Keratinocyte (primary cell): ENCODE measurements around the gene SLIT3.

Source experiments
- EZH2 ChIP-seq: IDR thresholded peaks from one replicate; pipeline ENCODE4 v1.6.1; 2012; ENCODE audit warnings: inconsistent platforms, mild to moderate bottlenecking, low read length, moderate library complexity
- TF ChIP-seq, protein P1 (sequence below), 3 experiments: IDR thresholded peaks in 1 of 3; conservative IDR thresholded peaks in 1 of 3; optimal IDR thresholded peaks in 1 of 3; 2 replicates in 2 of 3; 3 replicates in 1 of 3; pipeline versions ENCODE3 to v1.5.1; 2011; ENCODE audit warnings: low read length in 3 of 3, mild to moderate bottlenecking in 3 of 3, moderate library complexity in 2 of 3, control low read depth in 1 of 3, inconsistent platforms in 1 of 3; ENCODE audit not compliant: insufficient read depth in 2 of 3; ENCODE audit errors: extremely low read depth in 1 of 3

- TF ChIP-seq, protein P1, sequence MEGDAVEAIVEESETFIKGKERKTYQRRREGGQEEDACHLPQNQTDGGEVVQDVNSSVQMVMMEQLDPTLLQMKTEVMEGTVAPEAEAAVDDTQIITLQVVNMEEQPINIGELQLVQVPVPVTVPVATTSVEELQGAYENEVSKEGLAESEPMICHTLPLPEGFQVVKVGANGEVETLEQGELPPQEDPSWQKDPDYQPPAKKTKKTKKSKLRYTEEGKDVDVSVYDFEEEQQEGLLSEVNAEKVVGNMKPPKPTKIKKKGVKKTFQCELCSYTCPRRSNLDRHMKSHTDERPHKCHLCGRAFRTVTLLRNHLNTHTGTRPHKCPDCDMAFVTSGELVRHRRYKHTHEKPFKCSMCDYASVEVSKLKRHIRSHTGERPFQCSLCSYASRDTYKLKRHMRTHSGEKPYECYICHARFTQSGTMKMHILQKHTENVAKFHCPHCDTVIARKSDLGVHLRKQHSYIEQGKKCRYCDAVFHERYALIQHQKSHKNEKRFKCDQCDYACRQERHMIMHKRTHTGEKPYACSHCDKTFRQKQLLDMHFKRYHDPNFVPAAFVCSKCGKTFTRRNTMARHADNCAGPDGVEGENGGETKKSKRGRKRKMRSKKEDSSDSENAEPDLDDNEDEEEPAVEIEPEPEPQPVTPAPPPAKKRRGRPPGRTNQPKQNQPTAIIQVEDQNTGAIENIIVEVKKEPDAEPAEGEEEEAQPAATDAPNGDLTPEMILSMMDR (optimal IDR thresholded peaks at IDR 0.05 in 1 of 3, IDR thresholded peaks at IDR 0.05 in 1 of 3, conservative IDR thresholded peaks at IDR 0.05 in 1 of 3; ENCODE audit: extremely low read depth in 1 of 3, insufficient read depth in 2 of 3, low read length in 3 of 3) = no peak
- TF ChIP-seq EZH2 = no peak
Observed at GRCh38 chr5:168770996-168771395, 529.9 kb downstream of the SLIT3 start.
